CD14-positive monocyte (primary cell): Measurements from ENCODE around the gene ELAPOR1. TPM values are rescaled to one million over a fixed set of nuclear protein-coding genes. Genes with fewer than 3 reads are reported as not detected.

Experiments used
- DNase-seq, 3 donors: peaks; one replicate each; pipeline ENCODE4 v3.0.0-alpha.2; 2011 to 2022
- H2AFZ ChIP-seq: 2 replicates; pipeline ENCODE4 v1.6.0; 2012; ENCODE audit warnings: mild to moderate bottlenecking, low read depth, low read length, inconsistent platforms; ENCODE audit not compliant: insufficient read depth, poor library complexity, severe bottlenecking
- H3K27ac ChIP-seq, 2 donors: 1 replicate in 1 of 2; 2 replicates in 1 of 2; pipeline ENCODE4 v1.5.1; 2012 to 2013; ENCODE audit warnings: low read length in 2 of 2, control low read depth in 1 of 2, inconsistent platforms in 1 of 2, low read depth in 1 of 2, mild to moderate bottlenecking in 1 of 2
- H3K27me3 ChIP-seq, 2 donors: one replicate each; pipeline versions ENCODE4 v1.6.0 to v1.6.1; 2011 to 2013; ENCODE audit warnings: low read length in 2 of 2; ENCODE audit not compliant: control insufficient read depth in 2 of 2, insufficient read depth in 2 of 2
- H3K36me3 ChIP-seq, 2 donors: replicated peaks in 1 of 2; 1 replicate in 1 of 2; 2 replicates in 1 of 2; pipeline versions ENCODE4 v1.5.1 to v1.6.1; 2012 to 2013; ENCODE audit warnings: low read length in 2 of 2, control low read depth in 1 of 2, inconsistent platforms in 1 of 2, mild to moderate bottlenecking in 1 of 2; ENCODE audit not compliant: insufficient read depth in 2 of 2, control insufficient read depth in 1 of 2
- H3K4me1 ChIP-seq, 2 donors: 1 replicate in 1 of 2; 2 replicates in 1 of 2; pipeline versions ENCODE4 v1.5.1 to v1.6.1; 2012 to 2013; ENCODE audit warnings: low read length in 2 of 2, control low read depth in 1 of 2, inconsistent platforms in 1 of 2, mild to moderate bottlenecking in 1 of 2, moderate library complexity in 1 of 2; ENCODE audit not compliant: insufficient read depth in 2 of 2, control insufficient read depth in 1 of 2
- H3K4me2 ChIP-seq: replicated peaks from 2 replicates; pipeline ENCODE3; 2012; ENCODE audit warnings: low read length, moderate library complexity, mild to moderate bottlenecking; ENCODE audit not compliant: poor library complexity, severe bottlenecking; ENCODE audit errors: extremely low read depth
- H3K4me3 ChIP-seq, 3 experiments: fragments of 200-600 bp in 1 of 3; sonication (generic) in 1 of 3; replicated peaks in 1 of 3; 1 replicate in 2 of 3; 2 replicates in 1 of 3; pipeline ENCODE4 v1.5.1; 2011 to 2013; ENCODE audit warnings: low read length in 3 of 3, mild to moderate bottlenecking in 3 of 3, control low read depth in 2 of 3, low read depth in 2 of 3, inconsistent platforms in 1 of 3, moderate library complexity in 1 of 3
- H3K79me2 ChIP-seq: 2 replicates; pipeline ENCODE4 v1.6.0; 2012; ENCODE audit warnings: mild to moderate bottlenecking, control low read depth, inconsistent platforms, low read length, moderate library complexity; ENCODE audit not compliant: insufficient read depth
- H3K9ac ChIP-seq: 2 replicates; pipeline ENCODE4 v1.6.0; 2017; ENCODE audit warnings: low read length, mild to moderate bottlenecking; ENCODE audit not compliant: insufficient read depth, poor library complexity, severe bottlenecking
- H3K9me3 ChIP-seq, 2 donors: replicated peaks in 1 of 2; 1 replicate in 1 of 2; 2 replicates in 1 of 2; pipeline versions ENCODE4 v1.5.1 to v1.6.1; 2012 to 2013; ENCODE audit warnings: low read length in 2 of 2, control low read depth in 1 of 2; ENCODE audit not compliant: control insufficient read depth in 1 of 2, insufficient read depth in 1 of 2
- H4K20me1 ChIP-seq: 2 replicates; pipeline ENCODE4 v1.6.0; 2012; ENCODE audit warnings: mild to moderate bottlenecking, low read length, control low read depth, moderate library complexity; ENCODE audit not compliant: insufficient read depth
- H3K27ac Mint-ChIP-seq, 7 donors: one replicate each; pipeline ENCODE4 v1.8.0; 2020; ENCODE audit warnings: mild to moderate bottlenecking in 7 of 7, mixed read lengths in 7 of 7, moderate library complexity in 6 of 7, inconsistent platforms in 2 of 7
- H3K27me3 Mint-ChIP-seq, 3 donors: one replicate each; pipeline ENCODE4 v1.8.0; 2021 to 2022; ENCODE audit warnings: low read depth in 3 of 3, mild to moderate bottlenecking in 3 of 3, mixed read lengths in 3 of 3, moderate library complexity in 3 of 3, inconsistent platforms in 1 of 3
- H3K36me3 Mint-ChIP-seq, 2 donors: one replicate each; pipeline ENCODE4 v1.8.0; 2020; ENCODE audit warnings: mixed read lengths in 2 of 2, inconsistent platforms in 1 of 2, mild to moderate bottlenecking in 1 of 2
- H3K4me1 Mint-ChIP-seq: one replicate; pipeline ENCODE4 v1.8.0; 2020; ENCODE audit warnings: mild to moderate bottlenecking, mixed read lengths
- H3K4me3 Mint-ChIP-seq, 2 donors: one replicate each; pipeline ENCODE4 v1.8.0; 2020; ENCODE audit warnings: mild to moderate bottlenecking in 2 of 2, mixed read lengths in 2 of 2, moderate library complexity in 1 of 2
- H3K9me3 Mint-ChIP-seq, 7 donors: one replicate each; pipeline ENCODE4 v1.8.0; 2020 to 2022; ENCODE audit warnings: mixed read lengths in 7 of 7, mild to moderate bottlenecking in 6 of 7, moderate library complexity in 6 of 7, inconsistent platforms in 2 of 7
- CTCF ChIP-seq: fragments of 200-600 bp; IDR thresholded peaks from one replicate; pipeline ENCODE4 v1.8.0; 2022; ENCODE audit warnings: antibody characterized with exemption, mild to moderate bottlenecking
- WGBS: methylation state at CpG from one replicate; pipeline ENCODE4 v1.1.5; 2013; ENCODE audit warnings: missing lambda C conversion rate; ENCODE audit not compliant: insufficient coverage; 5-methylcytosine and 5-hydroxymethylcytosine counted together
- intact Hi-C, 2 donors: fragments of 100-400 bp; cut with micrococcal nuclease; formaldehyde crosslinking; loops; one replicate each; pipeline versions ENCODE4 v1.15.0 to v1.15.1; 2023
- polyA plus RNA-seq, 3 donors: library from polyadenylated mRNA; depleted of rRNA in 1 of 3; unstranded in 2 of 3; stranded (reverse) in 1 of 3; fragments of 300-500 nt in 2 of 3; fragments of >200 nt in 1 of 3; fragmentation: Illumina TruSeq in 2 of 3; gene quantifications; 1 replicate in 2 of 3; 2 replicates in 1 of 3; pipeline ENCODE4 v1.2.3, GENCODE V29; 2012 to 2021

The ELAPOR1 gene
- polyA plus RNA-seq, 3 donors = 0.12 TPM; not detected in 2

- H3K4me1 ChIP-seq = peaks cover 20 to 30% of the 10 kb centered on the region in 2 donors
- H3K4me3 ChIP-seq = no peak overlapping the region
- peaks cover 70% of the 10 kb centered on the region for H3K79me2 ChIP-seq
- no peak for DNase-seq
- Mint-ChIP-seq H3K27ac (no peak overlapping the region), H3K9me3 (no peaks in the 10 kb centered on the region), H3K27me3 (no peaks in the 10 kb centered on the region), H3K4me3 (no peak overlapping the region), H3K36me3 (peaks cover 41 to 47% of the 10 kb centered on the region in 2 donors), H3K4me1 (peaks cover 23% of the 10 kb centered on the region)
- no peaks in the 10 kb centered on the region for H3K27me3 ChIP-seq
- TF ChIP-seq CTCF = no peak
- peaks cover 36 to 44% of the 10 kb centered on the region in 2 donors for H3K36me3 ChIP-seq
- no peak overlapping the region for H2AFZ ChIP-seq
- no peak overlapping the region for H3K9ac ChIP-seq
- intact Hi-C loops = loop anchor here (5.0 kb wide), 2 partner anchors 53 to 348 kb away; partner anchors contain the start of genes STXBP3 (in 1 of the 2) and WDR47 (in 1 of the 2)
- no CpG with 5 or more reads among the region's 1 CpG for WGBS
- no peaks in the 10 kb centered on the region for H3K9me3 ChIP-seq
- H3K27ac ChIP-seq = no peak overlapping the region
- H3K4me2 ChIP-seq = no peak overlapping the region
- H4K20me1 ChIP-seq = peaks cover 14% of the 10 kb centered on the region
These were observed 18.3 kb upstream of the ELAPOR1 start for GRCh38 chr1:109095631-109096030.

- Histone ChIP-seq H3K36me3 (peaks cover 36 to 44% of the 10 kb centered on the region in 2 donors), H3K4me3 (no peak overlapping the region), H3K27me3 (no peaks in the 10 kb centered on the region), H3K79me2 (peaks cover 70% of the 10 kb centered on the region), H3K4me1 (peaks cover 24 to 33% of the 10 kb centered on the region in 2 donors), H3K9me3 (no peaks in the 10 kb centered on the region), H4K20me1 (peaks cover 14% of the 10 kb centered on the region), H3K4me2 (no peak overlapping the region), H3K9ac (no peak overlapping the region), H2AFZ (no peak overlapping the region), H3K27ac (no peak overlapping the region)
- Mint-ChIP-seq H3K4me3 (no peak overlapping the region), H3K9me3 (no peaks in the 10 kb centered on the region), H3K27ac (peak overlapping the region in 1 of 7 donors; percentile 2), H3K27me3 (peaks cover 0 to 2% (median 0%) of the 10 kb centered on the region in 3 donors), H3K4me1 (peaks cover 27% of the 10 kb centered on the region), H3K36me3 (peaks cover 41 to 47% of the 10 kb centered on the region in 2 donors)
- WGBS = 100% methylated on average over 1 of the region's 1 CpG
- no peak for TF ChIP-seq CTCF
- no peak for DNase-seq
- intact Hi-C loops = loop anchor here (5.0 kb wide), 2 partner anchors 54 to 349 kb away; partner anchors contain the start of genes STXBP3 (in 1 of the 2) and WDR47 (in 1 of the 2)
These were observed 17.8 kb upstream of the ELAPOR1 start for GRCh38 chr1:109096120-109096519.
